HEK293T (cell line): ENCODE data around the gene COMTD1.

ENCODE experiments used
- BHLHE40 ChIP-seq: fragments of 450-650 bp; IDR thresholded peaks from 2 replicates; pipeline ENCODE4 v1.6.1; 2016; ENCODE audit warnings: mild to moderate bottlenecking, moderate library complexity, borderline replicate concordance
- ELF4 ChIP-seq: fragments of 450-650 bp; IDR thresholded peaks from 2 replicates; pipeline ENCODE4 v1.6.1; 2017; ENCODE audit warnings: antibody characterized with exemption
- FOXA1 ChIP-seq: fragments of 450-650 bp; IDR thresholded peaks from 2 replicates; pipeline ENCODE4 v1.6.1; 2016; ENCODE audit warnings: mild to moderate bottlenecking
- FOXK2 ChIP-seq: fragments of 450-650 bp; IDR thresholded peaks from 2 replicates; pipeline ENCODE4 v1.6.1; 2016; ENCODE audit warnings: mild to moderate bottlenecking
- FOXM1 ChIP-seq: fragments of 450-650 bp; IDR thresholded peaks from 2 replicates; pipeline ENCODE4 v1.6.1; 2017; ENCODE audit warnings: mild to moderate bottlenecking, borderline replicate concordance
- HDGF ChIP-seq: fragments of 450-650 bp; IDR thresholded peaks from 2 replicates; pipeline ENCODE4 v1.6.1; 2017; ENCODE audit warnings: antibody characterized with exemption, borderline replicate concordance
- L3MBTL2 ChIP-seq: fragments of 450-650 bp; conservative IDR thresholded peaks from 2 replicates; pipeline ENCODE4 v1.6.1; 2016; ENCODE audit warnings: mild to moderate bottlenecking
- LEF1 ChIP-seq: fragments of 450-650 bp; IDR thresholded peaks from 2 replicates; pipeline ENCODE4 v1.6.1; 2017; ENCODE audit warnings: mild to moderate bottlenecking, borderline replicate concordance
- NFRKB ChIP-seq: fragments of 450-650 bp; IDR thresholded peaks from 2 replicates; pipeline ENCODE4 v1.6.1; 2016; ENCODE audit warnings: mild to moderate bottlenecking, moderate library complexity
- SP1 ChIP-seq: fragments of 450-650 bp; IDR thresholded peaks from 2 replicates; pipeline ENCODE4 v1.6.1; 2017
- SUZ12 ChIP-seq: fragments of 450-650 bp; IDR thresholded peaks from 2 replicates; pipeline ENCODE4 v1.6.1; 2016; ENCODE audit warnings: mild to moderate bottlenecking
- TARDBP ChIP-seq: fragments of 450-650 bp; IDR thresholded peaks from 2 replicates; pipeline ENCODE4 v1.6.1; 2016
- ZNF384 ChIP-seq: fragments of 450-650 bp; IDR thresholded peaks from 2 replicates; pipeline ENCODE4 v1.6.1; 2016
- TF ChIP-seq, protein P1 (sequence below): fragments of 450-650 bp; IDR thresholded peaks from 2 replicates; pipeline ENCODE4 v1.6.1; 2016

DNA sequence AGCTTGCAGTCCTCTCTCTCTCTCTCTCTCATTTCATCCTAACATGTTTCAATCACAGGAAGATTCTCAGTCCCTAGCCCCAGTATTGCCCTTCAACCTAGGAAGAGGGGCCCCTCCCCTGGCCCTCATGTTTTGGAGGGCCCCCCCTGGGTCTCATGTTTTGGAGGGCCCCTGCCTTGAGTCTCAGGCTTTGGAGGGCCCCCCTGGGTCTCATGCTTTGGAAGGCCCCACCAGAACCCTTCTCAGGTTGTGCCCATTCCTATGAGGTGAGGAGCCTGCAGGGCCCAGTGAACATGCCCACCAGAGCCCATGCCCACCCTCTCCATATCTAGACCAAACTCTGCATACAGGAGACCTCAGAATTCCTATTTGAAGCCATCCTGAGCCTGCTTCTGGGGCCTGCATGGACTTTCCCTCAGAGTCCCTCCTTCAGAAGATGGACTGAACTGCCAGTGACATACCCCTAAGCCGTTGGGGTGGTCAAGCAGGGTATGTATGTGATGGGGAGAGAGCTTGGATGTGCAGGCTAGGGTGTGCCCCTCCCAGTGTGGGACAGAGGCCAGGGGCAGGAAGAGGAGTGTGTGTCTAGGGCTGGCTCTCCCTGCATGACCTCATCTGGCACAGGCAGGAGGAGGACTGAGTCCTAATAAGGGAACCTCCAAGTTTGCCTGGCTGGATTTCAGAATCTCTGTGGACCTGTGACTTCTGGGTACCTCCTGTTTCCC is 33.3 kb downstream of the COMTD1 start:
- TF ChIP-seq HDGF (no peak), SP1 (no peak), LEF1 (no peak), L3MBTL2 (no peak), SUZ12 (no peak), BHLHE40 (no peak), ZNF384 (no peak), NFRKB (no peak), ELF4 (no peak), FOXK2 (no peak), TARDBP (no peak), FOXM1 (no peak), FOXA1 (no peak)
- TF ChIP-seq, protein P1, sequence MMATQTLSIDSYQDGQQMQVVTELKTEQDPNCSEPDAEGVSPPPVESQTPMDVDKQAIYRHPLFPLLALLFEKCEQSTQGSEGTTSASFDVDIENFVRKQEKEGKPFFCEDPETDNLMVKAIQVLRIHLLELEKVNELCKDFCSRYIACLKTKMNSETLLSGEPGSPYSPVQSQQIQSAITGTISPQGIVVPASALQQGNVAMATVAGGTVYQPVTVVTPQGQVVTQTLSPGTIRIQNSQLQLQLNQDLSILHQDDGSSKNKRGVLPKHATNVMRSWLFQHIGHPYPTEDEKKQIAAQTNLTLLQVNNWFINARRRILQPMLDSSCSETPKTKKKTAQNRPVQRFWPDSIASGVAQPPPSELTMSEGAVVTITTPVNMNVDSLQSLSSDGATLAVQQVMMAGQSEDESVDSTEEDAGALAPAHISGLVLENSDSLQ = no peak
